ENCODE results near the gene UBE3B.

UBE3B gene

GRCh38 chr12:109475993-109476806, 1.2 kb upstream of the UBE3B start:
- DNase-seq (ENCODE audit: low read depth): no peak

GRCh38 chr12:109476807-109477184, 638 bp upstream of the UBE3B start:
- DNase-seq (ENCODE audit: low read depth): no peak

- DNase-seq (ENCODE audit: low read depth): no peak
Observed at GRCh38 chr12:109477963-109478315, 505 bp downstream of the UBE3B start.

- DNase-seq (ENCODE audit: low read depth): no peak
Observed at GRCh38 chr12:109479761-109480160, 2.3 kb downstream of the UBE3B start.

- DNase-seq (ENCODE audit: low read depth): no peak
Observed at GRCh38 chr12:109480356-109480755, 2.9 kb downstream of the UBE3B start.

GRCh38 chr12:109481863-109482262, 4.4 kb downstream of the UBE3B start:
- DNase-seq (ENCODE audit: low read depth): no peak

- no peak for DNase-seq (ENCODE audit: low read depth)
Observed at GRCh38 chr12:109482491-109482890, 5.1 kb downstream of the UBE3B start.

- DNase-seq (ENCODE audit: low read depth): no peak
Observed at GRCh38 chr12:109482894-109483293, 5.5 kb downstream of the UBE3B start.

- no peak for DNase-seq (ENCODE audit: low read depth)
Observed at GRCh38 chr12:109483346-109483745, 5.9 kb downstream of the UBE3B start.

GRCh38 chr12:109485201-109485600, 7.8 kb downstream of the UBE3B start:
- no peak for DNase-seq (ENCODE audit: low read depth)

- no peak for DNase-seq (ENCODE audit: low read depth)
Observed at GRCh38 chr12:109487181-109488050, 10.0 kb downstream of the UBE3B start.

GRCh38 chr12:109488051-109488665, 10.7 kb downstream of the UBE3B start:
- DNase-seq (ENCODE audit: low read depth): no peak

- DNase-seq (ENCODE audit: low read depth): no peak
Observed at GRCh38 chr12:109489016-109489954, 11.9 kb downstream of the UBE3B start.

- no peak for DNase-seq (ENCODE audit: low read depth)
Observed at GRCh38 chr12:109489955-109490565, 12.6 kb downstream of the UBE3B start.

- DNase-seq (ENCODE audit: low read depth): no peak
Observed at GRCh38 chr12:109491671-109492070, 14.2 kb downstream of the UBE3B start.

GRCh38 chr12:109492371-109492770, 14.9 kb downstream of the UBE3B start:
- no peak for DNase-seq (ENCODE audit: low read depth)

GRCh38 chr12:109493090-109493489, 15.7 kb downstream of the UBE3B start:
- DNase-seq (ENCODE audit: low read depth): no peak

GRCh38 chr12:109493938-109494337, 16.5 kb downstream of the UBE3B start:
- no peak for DNase-seq (ENCODE audit: low read depth)

- no peak for DNase-seq (ENCODE audit: low read depth)
Observed at GRCh38 chr12:109494348-109494881, 17.0 kb downstream of the UBE3B start.

GRCh38 chr12:109495012-109495411, 17.6 kb downstream of the UBE3B start:
- no peak for DNase-seq (ENCODE audit: low read depth)

GRCh38 chr12:109496306-109496705, 18.9 kb downstream of the UBE3B start:
- DNase-seq (ENCODE audit: low read depth): no peak

All from activated T-helper 1 cell treated with Interleukin-2 at 50 U/mL for 16 hours (primary cell).